Muscle of arm (tissue), 14 donors: Measurements from ENCODE around the gene CACNA1C. TPM values are rescaled to one million over a fixed set of nuclear protein-coding genes. Genes with fewer than 3 reads are reported as not detected.

ENCODE experiments used
- DNase-seq: peaks from one replicate; pipeline ENCODE4 v3.0.0-alpha.2; 2013
- long read RNA-seq, 11 donors: transcript quantifications; one replicate each; lab custom pipeline, GENCODE V29; 2026
- polyA plus RNA-seq, 12 donors: library from polyadenylated mRNA; unstranded; fragments of 120-200 nt; gene quantifications; one replicate each; pipeline ENCODE4 v1.2.1, GENCODE V29; 2013; ENCODE audit not compliant: insufficient read length in 12 of 12

Gene CACNA1C
- polyA plus RNA-seq = 1 to 10 TPM in 11 of 12 donors, not detected in 1; 2.3 to 6.7 (median 3.2) TPM
- long read RNA-seq, donor 1, partial matches to known transcripts = 0 of 1 reads
- long read RNA-seq, donor 1, other reads (novel, unspliced or antisense) = 0 of 1 reads
- long read RNA-seq, donor 2 = 0 reads
- long read RNA-seq, donor 3 = 0 reads
- long read RNA-seq, donor 4 = 0 reads
- long read RNA-seq, donor 5 = 0 reads
- long read RNA-seq, donor 6 = 0 reads
- long read RNA-seq, donor 7 = 0 reads
- long read RNA-seq, donor 8 = 0 reads
- long read RNA-seq, donor 9, partial matches to known transcripts = 0 of 1 reads
- long read RNA-seq, donor 9, other reads (novel, unspliced or antisense) = 0 of 1 reads
- long read RNA-seq, donor 10 = 0 reads
- long read RNA-seq, donor 11 = 0 reads

- peak; percentile 53 for DNase-seq
Observed at GRCh38 chr12:2052826-2053678, at the start of gene CACNA1C. Gene CACNA1C (plus strand): TSS chr12:2052987. CDS start chr12:2053563, 576 bp downstream.

DNA sequence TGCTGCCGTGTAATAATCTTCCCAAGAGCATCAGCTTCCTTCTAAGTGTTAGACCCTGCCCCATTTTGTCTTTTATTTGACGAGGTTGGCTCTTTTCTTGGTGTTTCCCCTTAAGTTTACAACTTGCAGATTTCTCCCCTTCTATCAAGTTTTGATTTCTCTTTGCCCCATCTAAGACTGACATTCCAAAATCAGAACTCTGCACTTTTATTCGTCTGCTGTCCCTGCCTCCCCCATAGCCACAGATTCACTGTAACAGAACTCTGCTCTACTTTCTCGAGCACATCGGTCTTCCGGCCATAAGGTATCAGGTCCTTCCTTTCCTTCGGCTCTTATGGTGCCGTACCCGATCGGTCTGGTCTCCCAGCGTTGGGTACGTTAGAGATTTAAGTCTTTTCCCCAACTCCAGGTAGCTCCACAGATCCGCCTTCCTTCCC is 49.1 kb upstream of the CACNA1C start:
- no peak for DNase-seq

GRCh38 chr12:2004113-2004929 is 48.5 kb upstream of the CACNA1C start, which contains the start of gene DCP1B:
Gene DCP1B (minus strand): TSS chr12:2004457. CDS start chr12:2004431, 26 bp downstream.
- DNase-seq = peak; percentile 97

DNA sequence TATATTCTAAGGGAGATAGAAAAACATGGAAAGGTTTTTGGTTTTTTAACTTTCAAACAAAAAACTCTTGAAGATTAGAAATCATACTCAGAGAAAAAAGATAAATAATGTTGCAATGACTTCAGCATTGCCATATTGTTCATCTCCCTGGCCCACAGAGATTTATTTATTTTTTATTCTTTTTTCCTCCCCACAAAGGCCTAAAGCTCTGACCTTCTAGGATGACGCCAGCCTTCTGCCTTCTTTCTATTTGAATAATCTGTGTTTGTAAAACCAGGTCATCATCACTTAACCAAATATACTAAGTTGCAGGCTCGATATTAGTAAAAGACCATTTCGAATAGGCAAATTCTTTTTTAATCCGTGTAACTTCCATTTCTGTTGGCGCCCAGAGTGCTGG is 44.1 kb upstream of the CACNA1C start:
- DNase-seq = no peak

DNA sequence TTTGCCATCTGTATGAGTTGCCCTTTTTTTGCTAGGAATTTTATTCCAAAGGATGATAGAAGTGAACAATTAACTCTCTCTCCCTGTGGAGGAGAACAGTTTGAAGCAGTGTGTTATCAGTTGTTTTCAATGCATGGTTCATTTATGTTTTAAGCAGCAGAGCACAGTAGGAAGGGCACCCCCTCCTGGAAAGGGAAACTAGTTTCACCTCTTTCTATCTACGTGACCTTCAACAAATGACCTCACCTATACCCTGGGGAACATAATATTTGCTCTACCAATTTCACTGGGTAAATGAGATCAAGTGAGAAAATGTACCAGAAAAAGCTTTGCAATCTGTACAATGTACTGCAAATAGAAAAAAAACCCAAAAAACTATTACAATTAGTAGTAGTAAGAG is 43.2 kb upstream of the CACNA1C start:
- DNase-seq = no peak

- no peak for DNase-seq
Observed at GRCh38 chr12:2011643-2012607, 40.9 kb upstream of the CACNA1C start.

DNA sequence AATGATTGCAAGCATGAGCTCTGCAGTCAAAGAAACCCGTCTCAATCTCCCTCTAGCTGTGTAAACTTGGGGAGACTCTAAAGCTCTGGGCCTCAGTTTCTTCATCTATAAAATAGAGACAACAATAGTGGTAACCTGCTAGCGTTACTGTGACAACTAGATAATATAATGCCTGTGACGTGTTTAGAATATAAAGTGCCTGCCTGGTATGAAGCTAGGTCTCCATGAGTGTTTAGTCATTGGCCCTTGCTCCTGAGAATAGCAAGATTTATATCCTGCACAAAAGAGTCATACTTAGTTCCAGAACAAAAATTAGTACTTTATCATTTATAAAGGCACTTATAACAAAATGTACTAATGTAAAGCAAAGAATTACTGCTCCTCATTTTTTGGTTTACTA is 39.7 kb upstream of the CACNA1C start:
- DNase-seq = no peak

- DNase-seq = no peak
Observed at GRCh38 chr12:2013527-2014223, 39.1 kb upstream of the CACNA1C start.

GRCh38 chr12:2014231-2014630 is 38.6 kb upstream of the CACNA1C start:
- no peak for DNase-seq

DNA sequence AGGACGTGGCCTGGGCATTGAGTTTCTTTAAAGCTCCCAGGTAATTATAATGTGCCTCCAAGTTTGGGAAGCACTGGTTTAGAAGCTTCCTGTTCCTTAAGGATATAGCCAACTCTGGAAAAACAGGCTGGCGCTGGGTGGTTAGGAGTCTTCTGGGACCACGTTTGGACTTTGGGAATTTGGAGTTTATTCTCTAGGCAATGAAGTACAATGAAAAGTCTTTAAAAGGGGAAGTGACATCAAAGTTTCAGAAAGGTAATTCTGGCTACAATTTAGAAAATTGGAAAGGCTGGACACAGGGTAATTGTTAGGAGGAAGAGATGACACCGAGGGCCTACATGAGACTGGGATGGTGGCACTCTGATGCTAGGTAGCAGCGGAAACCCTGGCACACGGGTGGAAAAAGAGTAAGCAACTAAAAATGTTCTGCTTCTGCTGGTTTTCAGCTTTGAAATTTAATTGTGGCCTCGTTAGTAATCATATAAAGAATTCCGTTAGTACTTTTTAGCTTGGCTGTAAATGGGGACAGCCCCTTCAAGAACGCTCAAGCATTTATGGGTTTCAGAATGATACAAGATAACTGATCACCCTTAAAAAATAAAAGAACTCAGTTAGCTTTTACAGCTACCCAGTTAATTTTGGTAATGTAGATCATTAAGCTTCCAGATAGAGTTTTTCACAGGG is 35.8 kb upstream of the CACNA1C start:
- DNase-seq = no peak

- DNase-seq = no peak
Observed at GRCh38 chr12:2017546-2018337, 35.0 kb upstream of the CACNA1C start.

- no peak for DNase-seq
Observed at GRCh38 chr12:2018391-2018790, 34.4 kb upstream of the CACNA1C start.

DNA sequence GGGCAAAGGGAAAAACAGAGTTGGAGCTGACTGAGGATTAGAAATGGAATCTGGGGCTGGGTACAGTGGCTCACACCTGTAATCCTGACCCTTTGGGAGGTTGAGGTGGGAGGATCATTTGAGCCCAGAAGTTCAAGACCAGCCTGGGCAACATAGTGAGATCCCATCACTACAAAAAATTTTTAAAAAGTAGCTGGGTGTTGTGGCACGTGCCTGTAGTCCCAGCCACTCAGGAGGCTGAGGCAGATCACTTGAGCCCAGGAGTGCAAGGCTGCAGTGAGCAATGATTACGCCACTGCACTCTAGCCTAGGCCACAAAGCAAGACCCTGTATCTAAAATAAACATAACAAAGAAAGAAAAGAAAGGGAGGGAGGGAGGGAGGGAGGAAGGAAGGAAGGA is 33.7 kb upstream of the CACNA1C start:
- DNase-seq = no peak

DNA sequence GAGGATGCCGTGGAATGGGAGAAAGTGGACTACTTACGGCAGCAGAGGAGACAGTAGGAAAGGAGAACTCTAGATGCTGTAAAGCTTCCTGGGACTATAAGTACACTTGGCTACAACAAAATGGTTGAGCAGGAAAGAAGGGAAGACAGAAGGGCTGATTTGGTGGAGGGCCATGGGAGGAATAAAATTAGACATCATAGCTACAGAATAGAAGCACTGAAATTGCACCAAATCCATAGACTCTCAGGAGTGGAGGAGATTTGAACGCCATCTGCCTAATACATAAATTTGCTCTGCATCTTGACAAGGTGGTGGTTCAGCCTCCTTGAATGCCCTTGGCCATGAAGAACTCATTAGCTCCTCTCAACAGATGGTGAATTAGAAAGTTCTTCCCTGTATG is 32.3 kb upstream of the CACNA1C start:
- no peak for DNase-seq

- no peak for DNase-seq
Observed at GRCh38 chr12:2023365-2023764, 29.4 kb upstream of the CACNA1C start.

- no peak for DNase-seq
Observed at GRCh38 chr12:2027351-2027750, 25.4 kb upstream of the CACNA1C start.

GRCh38 chr12:2029851-2030250 is 22.9 kb upstream of the CACNA1C start:
- DNase-seq = no peak

GRCh38 chr12:2032506-2032905 is 20.3 kb upstream of the CACNA1C start:
- no peak for DNase-seq
